Measurements from ENCODE around the gene STAM2. TPM values are rescaled to one million over a fixed set of nuclear protein-coding genes. Genes with fewer than 3 reads are reported as not detected.

The STAM2 gene
- total RNA-seq, 4 donors from 2014 or later, result 19.4 to 29.9 (median 23.9) TPM

GRCh38 chr2:152084076-152084475, 91.5 kb downstream of the STAM2 start:
- Histone ChIP-seq H3K9me3 (no peaks in the 10 kb centered on the region), H3K27me3 (no peaks in the 10 kb centered on the region), H3K4me1 (no peaks in the 10 kb centered on the region), H3K27ac (replicated peaks in 1 of 4) (no peak overlapping the region), H3K36me3 (no peaks in the 10 kb centered on the region), H3K4me3 (no peak overlapping the region)
- intact Hi-C loops (cut with DNase I), result no loop called here
- WGBS, result 81% methylated on average over 6 of the region's 6 CpGs
- TF ChIP-seq EP300 (IDR thresholded peaks at IDR 0.05) (no peak), POLR2AphosphoS5 (IDR thresholded peaks at IDR 0.05) (no peak), POLR2A (IDR thresholded peaks at IDR 0.05; ENCODE audit: low read depth) (no peak)
- TF ChIP-seq, protein P1, sequence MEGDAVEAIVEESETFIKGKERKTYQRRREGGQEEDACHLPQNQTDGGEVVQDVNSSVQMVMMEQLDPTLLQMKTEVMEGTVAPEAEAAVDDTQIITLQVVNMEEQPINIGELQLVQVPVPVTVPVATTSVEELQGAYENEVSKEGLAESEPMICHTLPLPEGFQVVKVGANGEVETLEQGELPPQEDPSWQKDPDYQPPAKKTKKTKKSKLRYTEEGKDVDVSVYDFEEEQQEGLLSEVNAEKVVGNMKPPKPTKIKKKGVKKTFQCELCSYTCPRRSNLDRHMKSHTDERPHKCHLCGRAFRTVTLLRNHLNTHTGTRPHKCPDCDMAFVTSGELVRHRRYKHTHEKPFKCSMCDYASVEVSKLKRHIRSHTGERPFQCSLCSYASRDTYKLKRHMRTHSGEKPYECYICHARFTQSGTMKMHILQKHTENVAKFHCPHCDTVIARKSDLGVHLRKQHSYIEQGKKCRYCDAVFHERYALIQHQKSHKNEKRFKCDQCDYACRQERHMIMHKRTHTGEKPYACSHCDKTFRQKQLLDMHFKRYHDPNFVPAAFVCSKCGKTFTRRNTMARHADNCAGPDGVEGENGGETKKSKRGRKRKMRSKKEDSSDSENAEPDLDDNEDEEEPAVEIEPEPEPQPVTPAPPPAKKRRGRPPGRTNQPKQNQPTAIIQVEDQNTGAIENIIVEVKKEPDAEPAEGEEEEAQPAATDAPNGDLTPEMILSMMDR (IDR thresholded peaks at IDR 0.05), result no peak
- DNase-seq (ENCODE audit: extremely low spot score), result no peak

DNA sequence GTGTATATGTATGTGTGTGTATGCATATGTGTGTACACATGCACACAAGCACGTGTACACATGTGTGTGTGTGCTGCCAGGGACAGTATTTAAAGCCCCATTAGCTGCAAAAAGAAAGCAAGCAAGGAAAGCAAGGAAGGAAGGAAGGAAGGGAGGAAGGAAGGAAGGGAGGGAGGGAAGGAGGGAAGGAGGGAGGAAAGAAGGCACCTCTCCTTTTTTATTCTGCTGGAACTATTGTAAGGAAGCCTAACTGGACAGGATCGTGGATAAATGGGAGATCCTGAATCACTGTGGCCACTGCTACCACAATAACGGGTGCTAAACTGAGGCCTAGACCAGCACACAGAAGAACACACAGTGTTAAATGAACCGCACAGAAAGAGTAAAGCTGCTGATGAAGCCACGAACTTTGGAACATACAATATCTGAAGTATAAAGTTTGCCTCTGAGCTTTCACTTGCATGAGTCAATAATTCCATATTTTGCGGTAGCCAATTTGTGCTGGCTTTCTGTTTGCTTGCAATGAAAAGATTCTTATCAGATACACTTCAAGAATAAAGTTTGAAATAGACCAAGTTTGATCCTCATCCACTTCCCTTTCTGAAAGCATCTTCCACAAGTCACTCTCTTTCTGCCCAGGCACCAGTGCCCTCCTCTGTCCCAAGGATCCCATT, 92.2 kb downstream of the STAM2 start:
- Histone ChIP-seq H3K36me3 (no peaks in the 10 kb centered on the region), H3K4me1 (no peaks in the 10 kb centered on the region), H3K27ac (replicated peaks in 1 of 4) (no peak overlapping the region), H3K27me3 (no peaks in the 10 kb centered on the region), H3K4me3 (no peak overlapping the region), H3K9me3 (no peaks in the 10 kb centered on the region)
- intact Hi-C loops (cut with DNase I), result no loop called here
- DNase-seq (ENCODE audit: extremely low spot score), result no peak
- TF ChIP-seq POLR2A (IDR thresholded peaks at IDR 0.05; ENCODE audit: low read depth) (no peak), EP300 (IDR thresholded peaks at IDR 0.05) (no peak), POLR2AphosphoS5 (IDR thresholded peaks at IDR 0.05) (no peak)
- TF ChIP-seq, protein P1 (IDR thresholded peaks at IDR 0.05), result no peak
- WGBS, result 70% methylated on average over 6 of the region's 6 CpGs

- peaks cover 0 to 7% (median 0%) of the 10 kb centered on the region in 4 donors for H3K4me1 ChIP-seq
- no peaks in the 10 kb centered on the region for H3K36me3 ChIP-seq
- intact Hi-C loops (cut with DNase I), result no loop called here
- no peak overlapping the region for H3K4me3 ChIP-seq
- no peak for TF ChIP-seq EP300 (IDR thresholded peaks at IDR 0.05)
- TF ChIP-seq, protein P1 (IDR thresholded peaks at IDR 0.05), result no peak
- no peak for TF ChIP-seq POLR2AphosphoS5 (IDR thresholded peaks at IDR 0.05)
- no peak for TF ChIP-seq POLR2A (IDR thresholded peaks at IDR 0.05; ENCODE audit: low read depth)
- 96% methylated on average over 2 of the region's 2 CpGs for WGBS
- no peak overlapping the region for H3K27ac ChIP-seq (replicated peaks in 1 of 4)
- no peaks in the 10 kb centered on the region for H3K27me3 ChIP-seq
- no peaks in the 10 kb centered on the region for H3K9me3 ChIP-seq
- DNase-seq (ENCODE audit: extremely low spot score), result no peak
Observed at GRCh38 chr2:152078662-152079061, 96.9 kb downstream of the STAM2 start.

DNA sequence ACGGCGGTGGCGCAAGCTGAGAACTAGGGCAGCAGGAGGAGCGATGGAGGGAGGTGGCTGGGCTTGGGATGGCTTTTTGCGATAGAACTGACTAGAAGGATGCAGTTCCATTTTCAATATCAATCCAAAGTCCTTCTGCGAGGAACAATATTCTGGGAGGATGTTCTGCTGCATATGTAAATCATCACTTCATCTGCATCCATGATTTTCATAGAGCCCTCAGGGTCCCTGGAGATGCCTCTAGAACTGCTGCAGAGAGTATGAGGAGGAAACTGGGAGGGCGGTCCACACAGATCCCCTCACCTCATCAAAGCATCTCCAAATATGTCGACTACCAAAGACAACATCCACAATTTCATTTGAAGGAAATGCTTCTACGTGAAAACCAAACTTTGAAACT, 97.5 kb downstream of the STAM2 start:
- no peak overlapping the region for H3K27ac ChIP-seq (replicated peaks in 1 of 4)
- peaks cover 0 to 7% (median 0%) of the 10 kb centered on the region in 4 donors for H3K4me1 ChIP-seq
- DNase-seq (ENCODE audit: extremely low spot score), result no peak
- H3K27me3 ChIP-seq, result no peaks in the 10 kb centered on the region
- intact Hi-C loops (cut with DNase I), result no loop called here
- WGBS, result 94% methylated on average over 9 of the region's 9 CpGs
- no peaks in the 10 kb centered on the region for H3K36me3 ChIP-seq
- H3K9me3 ChIP-seq, result no peaks in the 10 kb centered on the region
- no peak for TF ChIP-seq POLR2AphosphoS5 (IDR thresholded peaks at IDR 0.05)
- TF ChIP-seq, protein P1 (IDR thresholded peaks at IDR 0.05), result no peak
- TF ChIP-seq EP300 (IDR thresholded peaks at IDR 0.05), result no peak
- no peak for TF ChIP-seq POLR2A (IDR thresholded peaks at IDR 0.05; ENCODE audit: low read depth)
- H3K4me3 ChIP-seq, result no peak overlapping the region
